HEK293T (cell line): ENCODE measurements around the gene PRRG1.
"Not testable (repeated sequence)": the region's sequence is repeated elsewhere in the genome, so short reads cannot be mapped to it uniquely, and the experiment has no call there.

ENCODE experiments used
- CTCF ChIA-PET: fragments of 350-600 bp; formaldehyde crosslinking; extraction: SDS; loops from one replicate; lab custom pipeline; 2021; ENCODE audit warnings: antibody characterized with exemption, inconsistent platforms; lab: Yijun Ruan, JAX
- POLR2A ChIA-PET: fragments of 350-600 bp; formaldehyde crosslinking; extraction: SDS; loops from one replicate; lab custom pipeline; 2020; ENCODE audit warnings: antibody characterized with exemption, inconsistent platforms; lab: Yijun Ruan, JAX
- DNase-seq: peaks from one replicate; pipeline ENCODE4 v3.0.0; 2012; ENCODE audit warnings: mixed read lengths; ENCODE audit errors: extremely low spot score
- ARNT ChIP-seq: fragments of 450-650 bp; IDR thresholded peaks from 2 replicates; pipeline ENCODE4 v1.6.1; 2017; ENCODE audit warnings: mild to moderate bottlenecking
- BHLHE40 ChIP-seq: fragments of 450-650 bp; IDR thresholded peaks from 2 replicates; pipeline ENCODE4 v1.6.1; 2016; ENCODE audit warnings: mild to moderate bottlenecking, moderate library complexity, borderline replicate concordance
- CTBP1 ChIP-seq: fragments of 450-650 bp; IDR thresholded peaks from 2 replicates; pipeline ENCODE4 v1.6.1; 2016; ENCODE audit warnings: borderline replicate concordance
- ELF4 ChIP-seq: fragments of 450-650 bp; IDR thresholded peaks from 2 replicates; pipeline ENCODE4 v1.6.1; 2017; ENCODE audit warnings: antibody characterized with exemption
- FOXA1 ChIP-seq: fragments of 450-650 bp; IDR thresholded peaks from 2 replicates; pipeline ENCODE4 v1.6.1; 2016; ENCODE audit warnings: mild to moderate bottlenecking
- FOXK2 ChIP-seq: fragments of 450-650 bp; IDR thresholded peaks from 2 replicates; pipeline ENCODE4 v1.6.1; 2016; ENCODE audit warnings: mild to moderate bottlenecking
- FOXM1 ChIP-seq: fragments of 450-650 bp; IDR thresholded peaks from 2 replicates; pipeline ENCODE4 v1.6.1; 2017; ENCODE audit warnings: mild to moderate bottlenecking, borderline replicate concordance
- HDGF ChIP-seq: fragments of 450-650 bp; IDR thresholded peaks from 2 replicates; pipeline ENCODE4 v1.6.1; 2017; ENCODE audit warnings: antibody characterized with exemption, borderline replicate concordance
- L3MBTL2 ChIP-seq: fragments of 450-650 bp; conservative IDR thresholded peaks from 2 replicates; pipeline ENCODE4 v1.6.1; 2016; ENCODE audit warnings: mild to moderate bottlenecking
- LEF1 ChIP-seq: fragments of 450-650 bp; IDR thresholded peaks from 2 replicates; pipeline ENCODE4 v1.6.1; 2017; ENCODE audit warnings: mild to moderate bottlenecking, borderline replicate concordance
- NFRKB ChIP-seq: fragments of 450-650 bp; IDR thresholded peaks from 2 replicates; pipeline ENCODE4 v1.6.1; 2016; ENCODE audit warnings: mild to moderate bottlenecking, moderate library complexity
- PKNOX1 ChIP-seq: fragments of 450-650 bp; IDR thresholded peaks from 2 replicates; pipeline ENCODE4 v1.6.1; 2016
- SP1 ChIP-seq: fragments of 450-650 bp; IDR thresholded peaks from 2 replicates; pipeline ENCODE4 v1.6.1; 2017
- SUZ12 ChIP-seq: fragments of 450-650 bp; IDR thresholded peaks from 2 replicates; pipeline ENCODE4 v1.6.1; 2016; ENCODE audit warnings: mild to moderate bottlenecking
- TARDBP ChIP-seq: fragments of 450-650 bp; IDR thresholded peaks from 2 replicates; pipeline ENCODE4 v1.6.1; 2016
- ZNF384 ChIP-seq: fragments of 450-650 bp; IDR thresholded peaks from 2 replicates; pipeline ENCODE4 v1.6.1; 2016

Gene PRRG1

GRCh38 chrX:37468124-37468739, 119.1 kb downstream of the PRRG1 start:
- DNase-seq: no peak
- TF ChIP-seq NFRKB: no peak
- TF ChIP-seq SP1: no peak
- no peak for TF ChIP-seq FOXM1
- no peak for TF ChIP-seq BHLHE40
- no peak for TF ChIP-seq SUZ12
- no peak for TF ChIP-seq PKNOX1
- no peak for TF ChIP-seq FOXA1
- TF ChIP-seq ELF4: no peak
- no peak for TF ChIP-seq L3MBTL2
- no peak for TF ChIP-seq LEF1
- TF ChIP-seq ARNT: no peak
- TF ChIP-seq HDGF: no peak
- TF ChIP-seq ZNF384: no peak
- TF ChIP-seq FOXK2: no peak
- no peak for TF ChIP-seq CTBP1
- TF ChIP-seq TARDBP: no peak
- POLR2A ChIA-PET: no interaction called here
- CTCF ChIA-PET: no interaction called here

- no peak for DNase-seq
- POLR2A ChIA-PET: no interaction called here
- CTCF ChIA-PET: no interaction called here
- TF ChIP-seq BHLHE40: no peak
- no peak for TF ChIP-seq ZNF384
- no peak for TF ChIP-seq NFRKB
- no peak for TF ChIP-seq FOXK2
- no peak for TF ChIP-seq ELF4
- no peak for TF ChIP-seq PKNOX1
- TF ChIP-seq FOXA1: no peak
- TF ChIP-seq SUZ12: no peak
- no peak for TF ChIP-seq HDGF
These were observed 121.5 kb downstream of the PRRG1 start for GRCh38 chrX:37470711-37471110.

- no peak for DNase-seq
- CTCF ChIA-PET: no interaction called here
- TF ChIP-seq BHLHE40 (no peak), ARNT (no peak), FOXK2 (no peak), TARDBP (no peak), L3MBTL2 (no peak), CTBP1 (no peak)
- POLR2A ChIA-PET: no interaction called here
These were observed 123.7 kb downstream of the PRRG1 start for GRCh38 chrX:37472836-37473235.

GRCh38 chrX:37474478-37474877, 125.3 kb downstream of the PRRG1 start:
- ChIA-PET CTCF (no interaction called here), POLR2A (no interaction called here)
- no peak for DNase-seq
- no peak for TF ChIP-seq HDGF
- TF ChIP-seq SP1: no peak
- no peak for TF ChIP-seq NFRKB
- TF ChIP-seq BHLHE40: no peak
- TF ChIP-seq LEF1: no peak
- no peak for TF ChIP-seq SUZ12
- TF ChIP-seq FOXK2: no peak
- no peak for TF ChIP-seq CTBP1
- no peak for TF ChIP-seq FOXA1
- TF ChIP-seq ELF4: no peak
- no peak for TF ChIP-seq L3MBTL2

GRCh38 chrX:37476571-37477170, 127.5 kb downstream of the PRRG1 start:
- TF ChIP-seq FOXA1 (no peak), L3MBTL2 (no peak), TARDBP (no peak), NFRKB (no peak), LEF1 (no peak), ELF4 (no peak), ARNT (no peak), SP1 (no peak), SUZ12 (no peak), CTBP1 (no peak), PKNOX1 (no peak), FOXM1 (no peak)
- POLR2A ChIA-PET: no interaction called here

GRCh38 chrX:37484335-37484734, 135.2 kb downstream of the PRRG1 start:
- POLR2A ChIA-PET, CTCF ChIA-PET, DNase-seq: not testable (repeated sequence)

More at GRCh38 chrX:37476571-37477170, 127.5 kb downstream of the PRRG1 start:
- CTCF ChIA-PET: no interaction called here
- no peak for DNase-seq
